ENCODE results near the gene GH1.

The GH1 gene

DNA sequence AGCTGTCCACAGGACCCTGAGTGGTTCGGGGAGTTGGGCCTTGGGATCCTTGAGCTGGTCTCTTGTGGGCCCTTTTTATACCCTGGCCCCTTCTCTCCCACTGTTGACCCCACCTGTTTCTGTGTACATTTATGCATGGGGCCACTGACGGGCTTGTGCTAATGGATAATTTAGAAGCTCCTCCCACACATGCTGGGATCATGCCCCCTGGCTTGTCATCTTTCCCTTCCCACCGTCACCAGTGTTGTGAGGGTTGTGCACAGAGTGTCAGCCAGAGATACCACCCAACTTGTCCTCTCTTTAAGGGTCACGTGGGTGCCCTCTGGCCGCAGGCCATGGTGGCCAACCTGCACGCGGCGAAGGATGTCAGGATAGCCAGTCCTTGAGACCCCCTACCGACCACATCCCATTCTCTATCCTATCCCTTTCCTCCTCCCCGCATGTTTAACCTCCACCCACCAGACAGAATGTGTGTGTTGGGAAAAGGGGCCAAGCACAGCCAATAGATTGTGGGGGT is at the start of gene GH1:
Gene GH1, minus strand, starts transcription at position 51 of the 517 bp plus-strand sequence. CDS start 63 bp downstream, outside the sequence.
- intact Hi-C loops (cut with DNase I): loop anchor here (5.0 to 10.0 kb wide), 3 partner anchors 108 to 366 kb away; partner anchors contain the start of gene ERN1
- DNase-seq: peak in 2 of 10 donors; percentile 45 to 62

DNA sequence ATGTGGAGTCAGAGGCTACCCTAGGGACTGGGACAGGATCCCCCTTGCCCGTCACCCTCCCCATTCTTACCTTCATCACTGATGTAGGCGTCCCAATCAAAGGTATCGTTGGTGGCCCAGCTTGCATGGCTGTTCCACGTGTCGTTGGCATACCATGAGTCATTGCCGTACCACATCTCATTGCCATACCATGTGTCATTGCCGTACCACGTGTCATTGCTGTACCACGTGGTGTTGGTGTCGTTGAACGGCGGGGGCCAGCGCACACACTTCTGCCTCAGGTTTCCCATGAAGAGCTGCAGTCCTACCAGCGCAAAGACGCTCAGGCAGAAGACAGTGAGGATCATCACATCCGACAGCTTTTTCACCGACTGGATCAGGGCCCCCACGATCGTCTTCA is 49.3 kb upstream of the GH1 start:
- no peak for DNase-seq
- intact Hi-C loops (cut with DNase I): no loop called here

DNA sequence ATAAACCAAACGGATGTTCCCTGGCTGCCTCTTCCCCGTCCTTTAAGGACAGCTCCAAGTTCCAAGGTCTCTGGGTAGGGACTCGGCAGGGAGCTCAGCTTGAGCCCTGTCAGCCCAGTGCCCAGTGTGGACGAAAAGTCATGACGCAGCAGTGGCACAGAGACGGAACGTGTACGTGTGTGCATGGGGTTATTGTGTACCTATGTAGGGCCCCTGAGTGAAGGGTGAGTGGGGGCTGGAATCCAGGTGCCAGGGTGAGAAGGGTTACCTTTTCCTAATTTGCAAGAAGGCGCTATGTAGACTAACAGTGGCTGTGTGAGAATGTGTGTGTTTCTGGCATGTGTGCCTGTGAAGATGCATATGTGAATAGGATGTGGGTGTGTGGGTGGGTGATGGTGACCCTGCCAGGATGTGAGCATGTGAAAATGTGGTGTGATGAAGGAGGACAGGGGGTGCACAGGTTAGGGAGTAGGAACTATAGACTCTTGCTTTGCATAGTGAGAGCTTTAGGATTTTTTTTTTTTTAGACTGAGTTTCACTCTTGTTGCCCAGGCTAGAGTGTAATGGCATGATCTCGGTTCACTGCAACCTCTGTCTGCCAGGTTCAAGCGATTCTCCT is 48.1 kb upstream of the GH1 start:
- DNase-seq: no peak
- intact Hi-C loops (cut with DNase I): no loop called here

DNA sequence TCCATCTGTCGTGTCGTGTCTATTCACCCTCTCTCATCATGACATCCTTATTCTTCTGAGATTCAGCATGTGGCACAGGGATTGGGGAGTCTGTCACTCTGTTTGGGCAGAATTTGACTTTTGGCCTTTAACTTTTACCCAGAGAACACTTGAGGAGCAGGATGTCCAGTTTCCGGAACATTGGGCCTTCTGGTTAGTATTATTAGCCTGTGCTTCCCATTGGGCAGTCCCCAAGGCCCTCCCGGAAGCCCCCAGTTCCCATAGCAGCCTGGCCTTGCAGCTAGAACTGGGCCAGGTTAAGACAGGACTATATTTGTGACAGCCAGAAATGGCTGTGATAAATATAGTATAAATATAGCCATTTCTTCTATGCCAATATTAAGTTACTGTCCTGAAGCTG is 44.5 kb upstream of the GH1 start:
- DNase-seq: no peak
- intact Hi-C loops (cut with DNase I): no loop called here

DNA sequence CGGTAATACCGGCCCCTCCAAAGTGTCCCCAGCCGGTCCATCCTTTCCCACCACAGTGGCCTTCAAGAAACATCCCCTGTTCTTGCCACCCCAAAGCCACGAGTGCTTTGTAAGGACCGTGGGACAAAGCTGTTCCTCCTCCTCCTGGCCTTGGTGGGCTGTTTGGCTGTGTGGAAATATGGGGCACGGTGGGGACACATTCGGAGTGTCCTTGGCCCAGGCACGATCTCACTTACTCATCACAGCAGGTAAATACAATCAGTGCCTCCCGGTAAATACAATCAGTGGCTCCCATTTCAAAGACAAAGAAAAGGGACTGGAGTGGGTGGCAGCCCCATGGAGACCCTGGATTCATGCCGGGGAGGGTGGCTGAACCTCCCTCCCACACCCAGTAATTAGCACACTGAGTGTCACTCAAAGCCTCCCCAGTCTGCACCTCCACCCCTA is 43.7 kb upstream of the GH1 start:
- DNase-seq: no peak
- intact Hi-C loops (cut with DNase I): no loop called here

DNA sequence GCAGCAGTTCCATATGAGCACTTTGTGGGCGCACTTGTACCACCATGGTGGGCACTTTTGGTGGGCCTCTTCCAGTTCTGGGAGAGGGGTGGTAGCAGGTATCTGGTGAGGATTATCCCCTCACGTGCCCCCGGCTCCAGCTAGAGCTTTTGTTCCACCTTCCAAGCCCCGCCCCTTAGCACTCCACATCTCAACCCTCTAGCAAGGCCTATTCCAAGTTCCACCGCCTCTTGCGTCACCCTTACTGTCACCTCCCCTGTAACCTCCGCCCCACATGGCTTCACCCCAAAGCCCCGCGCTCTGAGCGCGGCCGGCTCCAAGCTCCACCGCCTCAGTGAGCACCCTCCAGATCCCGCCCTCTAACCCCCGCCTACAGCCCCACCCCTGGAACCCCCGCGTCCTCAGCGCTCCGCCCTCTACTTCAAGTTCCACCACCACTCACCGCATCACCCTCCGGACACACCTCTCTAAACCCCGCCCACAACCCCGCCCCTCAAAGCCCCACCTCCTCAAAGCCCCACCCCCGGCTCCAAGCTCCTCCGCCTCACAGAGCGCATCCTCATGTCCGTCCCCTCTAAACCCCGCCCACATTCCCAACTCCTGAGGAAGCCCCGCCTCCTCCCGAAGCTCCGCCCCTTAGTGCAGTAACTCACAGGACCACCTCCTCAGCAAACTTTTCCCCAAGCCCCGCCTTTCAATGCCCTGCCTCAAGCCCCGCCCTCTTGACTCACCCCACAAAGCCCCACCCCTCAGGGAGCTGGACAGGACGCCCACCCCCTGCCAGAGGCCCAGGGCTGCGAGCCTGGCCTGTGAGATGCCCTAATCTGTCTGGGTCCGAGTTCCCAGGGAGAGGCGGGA is 42.9 kb upstream of the GH1 start:
- DNase-seq: no peak
- intact Hi-C loops (cut with DNase I): no loop called here

DNA sequence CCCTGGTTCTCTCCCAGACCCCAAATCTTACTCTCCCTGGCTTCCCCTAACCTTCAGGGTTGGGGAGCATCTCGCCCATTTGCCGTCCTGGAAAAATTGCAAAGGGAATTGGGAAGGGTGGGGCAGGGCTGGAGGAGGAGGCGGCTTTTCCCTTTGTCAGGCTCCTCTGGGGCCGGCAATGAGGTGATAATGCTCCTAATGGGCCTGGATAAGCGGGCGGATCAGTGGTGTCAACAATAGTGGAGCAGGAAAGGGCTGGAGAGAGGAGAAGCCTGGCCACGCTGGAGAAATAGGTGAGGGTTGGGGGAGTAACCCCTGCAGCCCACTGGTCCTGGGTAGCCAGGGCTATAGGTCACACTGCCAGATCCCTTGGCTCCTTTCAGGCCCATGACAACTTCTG is 41.8 kb upstream of the GH1 start:
- intact Hi-C loops (cut with DNase I): no loop called here
- no peak for DNase-seq

DNA sequence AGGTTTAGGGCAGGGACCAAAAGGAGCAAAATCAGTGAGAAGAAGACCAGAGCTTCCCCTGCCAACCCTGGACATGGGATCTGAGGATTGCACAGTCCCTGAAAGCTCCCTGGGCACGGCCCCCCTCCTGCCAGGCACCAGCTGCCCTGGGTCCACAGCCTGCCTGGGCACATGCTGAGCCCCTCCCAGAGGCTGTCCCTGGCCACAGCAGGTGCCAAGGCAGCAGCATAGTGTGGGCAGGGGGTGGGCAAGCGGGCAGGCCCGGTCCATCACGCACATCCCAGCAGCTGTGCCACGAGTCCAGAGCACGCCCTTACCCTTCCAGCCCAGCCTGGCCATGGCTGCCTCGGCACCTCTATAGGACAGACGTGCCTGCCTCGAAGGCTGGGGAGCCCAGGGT is 41.4 kb upstream of the GH1 start:
- intact Hi-C loops (cut with DNase I): no loop called here
- no peak for DNase-seq

DNA sequence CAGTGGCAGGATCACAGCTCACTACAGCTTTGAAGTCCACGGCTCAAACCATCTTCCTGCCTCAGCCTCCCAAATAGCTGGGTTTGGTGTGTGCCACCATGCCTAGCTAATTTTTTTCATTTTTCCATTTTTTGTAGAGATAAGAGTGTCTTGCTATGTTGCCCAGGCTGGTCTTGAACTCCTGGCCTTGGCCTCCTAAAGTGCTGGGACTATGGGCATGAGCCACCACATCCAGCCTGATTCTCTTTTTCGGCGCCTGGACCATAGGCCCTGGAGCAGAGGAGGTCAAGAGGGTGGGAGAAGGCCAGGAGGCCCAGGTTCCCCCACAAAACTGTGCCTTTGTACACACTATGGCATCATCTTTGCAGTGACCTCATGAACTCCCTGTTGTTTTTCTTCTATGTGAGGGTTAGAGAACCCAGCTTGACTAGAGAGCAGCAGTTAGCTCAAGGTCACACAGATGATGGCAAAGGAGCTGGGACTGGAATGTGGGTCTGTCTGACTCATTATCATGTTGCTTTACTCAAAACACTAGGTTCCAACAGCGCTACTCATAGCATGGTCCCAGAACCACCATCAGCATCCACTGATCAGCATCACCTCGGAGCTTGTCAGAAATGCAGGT is 37.8 kb upstream of the GH1 start:
- no peak for DNase-seq
- intact Hi-C loops (cut with DNase I): no loop called here

DNA sequence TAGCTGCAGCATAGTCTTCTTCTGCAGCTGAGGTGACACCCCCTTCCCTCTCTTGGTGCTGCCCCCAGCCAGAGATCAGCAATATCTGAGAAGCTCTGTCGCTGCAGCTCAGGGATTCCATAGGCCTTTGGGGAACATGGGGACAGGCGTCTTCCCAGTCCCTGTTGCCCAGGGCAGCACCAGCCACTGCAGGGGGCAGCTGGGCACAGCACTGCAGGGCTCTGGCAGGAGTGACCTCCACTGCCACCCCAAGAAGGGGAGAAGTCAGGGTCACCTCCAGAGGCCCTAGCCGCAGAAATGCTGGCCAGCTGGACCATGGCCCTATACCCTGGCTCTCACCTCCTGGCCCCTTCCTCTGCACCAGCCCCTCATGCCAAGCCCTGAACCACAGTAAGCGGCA is 37.2 kb upstream of the GH1 start:
- no peak for DNase-seq
- intact Hi-C loops (cut with DNase I): no loop called here

DNA sequence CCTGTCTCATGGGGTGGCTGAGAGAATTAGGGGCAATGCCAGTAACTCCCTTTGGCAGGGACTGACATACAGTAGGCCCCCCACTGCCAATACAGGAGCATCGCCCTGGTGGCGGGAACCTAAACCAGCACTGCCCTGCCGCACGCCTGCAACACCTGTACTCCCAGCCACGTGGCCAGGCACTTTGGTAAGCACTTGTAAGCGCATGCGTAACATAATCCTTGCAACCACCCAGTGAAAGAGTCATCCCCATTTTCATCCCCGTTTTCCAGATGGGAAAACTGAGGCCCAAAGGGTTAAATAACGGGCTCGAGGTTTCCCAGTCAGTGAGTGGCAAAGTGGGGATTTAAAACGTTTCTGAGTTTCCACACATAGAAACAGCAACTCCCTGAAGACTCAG is 36.6 kb upstream of the GH1 start:
- no peak for DNase-seq
- intact Hi-C loops (cut with DNase I): no loop called here

DNA sequence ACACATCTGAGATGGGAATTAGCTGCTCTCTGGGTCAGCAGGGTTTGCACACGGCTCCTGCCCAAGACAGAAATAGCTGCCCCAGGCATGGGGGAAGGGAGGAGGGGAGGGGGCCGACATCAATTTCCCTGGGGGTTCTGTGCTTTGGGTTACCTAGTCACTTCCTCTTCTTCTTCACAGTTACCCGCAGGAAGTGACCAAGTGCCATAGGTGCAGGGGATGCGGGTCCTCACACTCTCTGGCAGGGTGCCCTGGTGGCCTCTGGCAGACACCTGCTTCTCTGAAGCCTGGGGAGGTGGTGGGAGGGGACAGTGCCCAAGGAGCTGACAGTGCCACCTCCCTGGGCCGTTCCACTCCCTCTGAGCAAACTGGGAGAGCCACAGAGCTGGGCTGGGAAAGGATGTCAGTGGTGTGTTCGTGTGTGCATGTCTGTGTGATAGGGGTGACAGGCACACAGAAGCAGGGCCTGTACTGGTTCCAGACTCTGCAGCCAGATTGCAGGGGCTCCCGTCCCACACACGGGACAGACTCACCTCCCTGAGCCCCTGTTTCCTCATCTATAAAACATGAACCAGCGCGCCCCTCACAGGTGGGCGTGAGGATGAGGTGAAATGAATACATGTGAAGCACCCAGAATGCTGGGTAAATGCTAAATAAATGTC is 35.9 kb upstream of the GH1 start:
- DNase-seq: no peak
- intact Hi-C loops (cut with DNase I): no loop called here

DNA sequence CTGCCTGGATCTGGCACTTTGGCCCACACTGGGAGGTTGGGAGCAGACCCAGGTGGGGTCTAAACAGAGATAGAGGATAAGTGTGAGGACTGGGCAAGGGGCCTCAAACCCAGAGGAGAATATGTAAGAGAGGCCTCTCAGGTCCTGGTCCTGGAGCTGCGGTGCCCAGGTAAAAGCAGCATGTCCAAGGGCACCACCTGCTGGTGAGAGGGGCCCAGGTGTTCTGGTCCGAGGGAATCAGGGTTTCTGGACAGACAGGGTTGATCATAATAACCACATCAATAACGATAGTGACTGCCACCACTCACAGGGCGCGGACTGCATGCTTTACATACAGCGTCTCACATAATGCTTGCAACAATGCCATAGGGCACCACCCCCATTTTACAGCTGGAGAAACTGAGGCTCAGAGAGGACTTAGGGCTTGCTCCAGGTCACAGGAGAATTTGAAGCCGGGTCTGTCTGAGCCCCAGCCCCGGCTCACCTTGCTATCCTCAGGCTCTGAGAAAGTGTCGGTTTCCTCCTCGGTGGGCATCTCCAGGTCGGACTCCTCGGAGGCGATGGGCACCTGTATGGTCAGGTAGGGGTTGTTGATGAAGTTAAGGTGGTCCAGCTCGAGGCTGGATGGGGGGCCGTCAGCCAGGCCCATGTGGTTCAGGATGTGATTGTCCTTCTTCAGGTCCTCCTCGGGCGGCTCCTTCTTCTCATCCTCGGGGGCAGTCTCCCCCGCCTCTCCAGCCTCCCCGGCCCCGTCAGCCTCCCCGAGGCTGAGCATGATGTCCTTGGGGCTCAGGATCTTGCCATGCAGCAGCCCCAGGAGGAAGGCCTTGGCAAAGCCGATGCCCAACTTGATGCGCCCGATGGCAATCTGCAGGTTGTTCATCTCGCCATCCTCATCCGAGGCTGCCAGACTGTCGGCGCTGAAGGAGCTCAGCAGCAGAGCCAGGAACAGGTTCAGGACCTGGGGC is 32.6 kb upstream of the GH1 start:
- intact Hi-C loops (cut with DNase I): no loop called here
- DNase-seq: no peak

DNA sequence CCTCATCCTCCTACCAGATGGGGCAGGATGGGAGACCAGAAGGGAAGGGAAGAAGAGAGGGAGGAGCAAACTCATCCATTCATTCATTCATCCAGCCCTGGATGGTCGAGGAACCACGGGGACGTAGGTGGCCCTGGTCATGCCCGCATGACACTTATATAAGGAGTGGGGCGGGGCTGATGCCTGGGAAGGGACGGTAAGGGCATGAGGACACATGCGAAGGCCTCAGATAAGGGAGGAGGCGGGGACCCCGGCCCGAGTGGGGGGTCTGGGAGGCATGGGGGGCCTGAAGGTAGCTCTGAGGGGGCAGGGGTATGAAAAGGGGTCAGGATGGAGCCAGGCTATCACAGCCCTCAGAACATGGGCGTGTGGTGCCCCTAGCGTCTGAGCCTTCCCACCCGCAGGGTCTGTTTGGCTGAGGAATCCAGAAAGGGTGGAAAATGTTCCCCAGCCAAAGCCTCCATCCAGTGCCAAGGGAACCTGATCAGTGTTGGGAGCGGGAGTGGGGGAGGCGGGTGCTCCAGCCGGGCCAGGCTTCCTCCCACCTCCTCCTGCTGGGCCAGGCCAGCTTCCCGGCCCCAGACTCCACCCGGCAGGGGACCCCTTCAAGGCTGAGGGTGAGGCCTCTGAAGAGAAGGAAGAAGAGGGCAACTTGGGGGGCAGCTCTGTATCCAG is 31.1 kb upstream of the GH1 start:
- no peak for DNase-seq
- intact Hi-C loops (cut with DNase I): no loop called here

DNA sequence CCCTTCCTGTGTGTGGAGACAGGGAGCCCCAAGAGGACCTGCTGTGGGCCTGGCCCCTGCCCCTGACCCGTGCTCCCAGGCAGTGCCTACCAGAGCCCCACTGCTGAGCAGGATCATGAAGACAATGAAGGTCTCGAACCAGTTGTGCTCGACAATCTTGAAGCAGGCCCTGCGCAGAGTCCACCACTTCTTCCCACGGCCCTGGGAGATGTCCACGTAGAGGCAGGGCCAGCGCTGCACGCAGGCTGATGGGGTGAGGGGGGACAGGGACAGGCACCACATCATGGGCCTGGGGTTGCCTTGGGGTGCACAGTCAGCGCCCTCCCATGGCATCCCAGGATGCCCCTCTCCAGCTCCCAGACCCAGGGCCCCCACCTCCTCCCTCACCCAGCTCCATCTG is 29.9 kb upstream of the GH1 start:
- intact Hi-C loops (cut with DNase I): no loop called here
- no peak for DNase-seq

DNA sequence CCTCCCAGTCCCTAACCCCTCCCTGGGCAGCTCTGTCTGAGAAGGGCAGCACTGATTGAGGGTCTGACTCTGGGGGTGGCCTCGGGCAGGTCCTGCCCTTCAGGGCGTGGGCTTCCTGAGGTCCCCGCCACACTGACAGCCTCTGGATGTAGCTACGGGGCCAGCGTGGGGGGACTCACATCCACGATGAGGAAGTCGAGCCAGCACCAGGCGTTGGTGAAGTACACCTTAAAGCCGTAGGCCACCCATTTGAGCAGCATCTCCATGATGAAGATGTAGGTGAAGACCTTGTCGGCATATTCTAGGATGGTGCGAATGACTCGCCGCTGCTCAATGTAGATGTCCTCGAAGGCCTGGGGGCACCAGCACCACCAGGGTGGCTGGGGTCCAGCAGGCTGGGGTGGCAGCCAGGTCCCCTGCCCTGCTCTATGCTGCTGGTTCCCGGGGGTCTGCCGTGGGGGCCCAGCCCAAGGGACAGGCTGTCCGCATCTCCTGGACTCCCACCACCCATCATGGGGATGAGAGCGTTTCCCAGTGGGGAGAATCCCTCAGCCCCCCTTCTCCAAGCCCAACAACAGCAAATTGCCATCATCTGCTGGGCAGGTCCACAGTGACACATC is 29.2 kb upstream of the GH1 start:
- intact Hi-C loops (cut with DNase I): no loop called here

DNA sequence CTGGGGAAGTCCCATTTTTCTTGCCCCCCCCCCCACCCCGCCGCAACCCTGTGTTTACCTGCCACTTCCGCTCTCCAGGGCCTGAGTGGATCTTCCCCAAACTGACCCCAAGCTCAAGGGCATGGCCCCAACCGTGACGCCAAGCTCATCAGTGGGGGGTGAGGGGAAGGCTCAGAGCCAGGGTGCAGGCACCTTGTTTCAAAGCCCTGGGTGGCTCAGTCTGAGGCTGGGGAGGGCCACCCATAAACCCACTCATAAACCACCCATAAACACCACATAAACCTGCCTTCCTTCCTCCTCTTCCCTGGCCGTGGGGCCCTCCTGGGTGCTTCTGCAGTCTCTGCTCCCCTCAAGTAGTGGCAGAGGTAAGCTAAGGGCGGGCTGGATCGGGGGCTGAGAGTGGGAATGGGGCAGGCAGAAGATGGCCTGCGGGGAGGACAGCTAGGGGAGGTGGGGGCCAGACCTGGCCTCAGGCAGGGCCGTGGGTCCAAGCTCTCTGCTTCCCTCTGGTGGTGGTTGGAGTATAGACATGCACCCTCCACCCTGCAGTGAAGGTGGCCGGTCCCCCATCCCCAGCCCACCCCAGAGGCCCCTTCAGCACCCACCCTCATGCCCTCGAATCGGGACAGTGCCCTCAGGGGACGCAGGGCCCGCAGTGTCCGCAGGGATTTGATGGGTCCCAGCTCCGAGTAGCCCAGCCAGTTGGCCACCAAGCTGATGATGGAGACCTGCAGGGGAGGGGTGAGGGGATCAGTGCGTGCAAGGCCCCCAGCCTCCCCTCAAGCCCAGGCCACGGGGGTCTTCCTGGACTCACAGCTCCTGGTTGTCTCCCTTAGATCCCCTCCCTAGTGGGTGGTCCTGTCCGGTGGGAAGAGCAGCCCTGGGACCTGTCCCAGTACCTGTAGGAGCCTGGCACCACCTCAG is 28.1 kb upstream of the GH1 start:
- intact Hi-C loops (cut with DNase I): no loop called here
- peak in 4 of 10 donors; percentile 15 to 34 (median 24) for DNase-seq

More for the DNA sequence above, 29.2 kb upstream of the GH1 start:
- DNase-seq: no peak
